ENCODE measurements around the gene PRM1.

GRCh38 chr16:11278681-11279628 lies 2.2 kb downstream of the PRM1 start:
- TF ChIP-seq CTCF (IDR thresholded peaks at IDR 0.05) = no peak
- TF ChIP-seq POLR2AphosphoS5 (IDR thresholded peaks at IDR 0.05) = no peak
- TF ChIP-seq EP300 (IDR thresholded peaks at IDR 0.05) = no peak

All from suprapubic skin (tissue), 4 donors.